HEK293 (cell line): ENCODE measurements around the gene COL5A1.

Source experiments
- CTCF ChIP-seq: fragments of 450-650 bp; formaldehyde crosslinking; IDR thresholded peaks from 2 replicates; pipeline ENCODE4 v1.5.1; 2016; ENCODE audit warnings: missing biosample characterization, missing genetic modification characterization
- ZBTB21 ChIP-seq: fragments of 450-650 bp; formaldehyde crosslinking; IDR thresholded peaks from 2 replicates; pipeline ENCODE4 v1.5.1; 2017; ENCODE audit warnings: missing biosample characterization, missing genetic modification characterization
- ZNF18 ChIP-seq: fragments of 450-650 bp; formaldehyde crosslinking; IDR thresholded peaks from 2 replicates; pipeline ENCODE4 v1.5.1; 2016; ENCODE audit warnings: missing biosample characterization, missing genetic modification characterization
- ZNF302 ChIP-seq: fragments of 450-650 bp; formaldehyde crosslinking; IDR thresholded peaks from 2 replicates; pipeline ENCODE4 v1.5.1; 2016; ENCODE audit warnings: missing biosample characterization, missing genetic modification characterization, low read depth
- ZNF362 ChIP-seq: fragments of 450-650 bp; formaldehyde crosslinking; IDR thresholded peaks from 2 replicates; pipeline ENCODE4 v1.5.1; 2016; ENCODE audit warnings: missing biosample characterization, missing genetic modification characterization

GRCh38 chr9:134698587-134699342, 57.2 kb downstream of the COL5A1 start:
- no peak for TF ChIP-seq ZNF18
- no peak for TF ChIP-seq ZNF362 (tag by site-specific recombination)
- TF ChIP-seq ZBTB21 = no peak
- TF ChIP-seq CTCF (tag by site-specific recombination) = peak; percentile 91; the same call in 1 of the 2 replicates
- TF ChIP-seq ZNF302 (tag by site-specific recombination) = no peak
